Measurements from ENCODE around the gene TPO.
"Not testable (repeated sequence)": the region's sequence is repeated elsewhere in the genome, so short reads cannot be mapped to it uniquely, and the experiment has no call there.

The TPO gene

GRCh38 chr2:1502891-1503304, 89.6 kb downstream of the TPO start:
- no peak for DNase-seq (ENCODE audit: low read depth)

GRCh38 chr2:1503471-1504310, 90.4 kb downstream of the TPO start:
- DNase-seq (ENCODE audit: low read depth) = no peak

- DNase-seq (ENCODE audit: low read depth) = no peak
Observed at GRCh38 chr2:1504311-1504750, 91.1 kb downstream of the TPO start.

GRCh38 chr2:1505031-1505441, 91.8 kb downstream of the TPO start:
- no peak for DNase-seq (ENCODE audit: low read depth)

- DNase-seq (ENCODE audit: low read depth) = no peak
Observed at GRCh38 chr2:1509271-1510065, 96.2 kb downstream of the TPO start.

- DNase-seq (ENCODE audit: low read depth) = no peak
Observed at GRCh38 chr2:1510176-1510575, 96.9 kb downstream of the TPO start.

GRCh38 chr2:1511455-1511854, 98.2 kb downstream of the TPO start:
- no peak for DNase-seq (ENCODE audit: low read depth)

- DNase-seq (ENCODE audit: low read depth) = no peak
Observed at GRCh38 chr2:1512321-1513289, 99.3 kb downstream of the TPO start.

GRCh38 chr2:1514391-1515072, 101.3 kb downstream of the TPO start:
- DNase-seq (ENCODE audit: low read depth) = no peak

GRCh38 chr2:1515073-1515430, 101.8 kb downstream of the TPO start:
- no peak for DNase-seq (ENCODE audit: low read depth)

- DNase-seq (ENCODE audit: low read depth) = no peak
Observed at GRCh38 chr2:1515986-1516797, 102.9 kb downstream of the TPO start.

- DNase-seq (ENCODE audit: low read depth) = no peak
Observed at GRCh38 chr2:1516798-1517060, 103.5 kb downstream of the TPO start.

GRCh38 chr2:1517291-1517690, 104.0 kb downstream of the TPO start:
- DNase-seq (ENCODE audit: low read depth) = not testable (repeated sequence)

GRCh38 chr2:1517786-1518185, 104.5 kb downstream of the TPO start:
- DNase-seq (ENCODE audit: low read depth) = no peak

GRCh38 chr2:1518331-1518803, 105.1 kb downstream of the TPO start:
- peak; percentile 10 for DNase-seq (ENCODE audit: low read depth)

GRCh38 chr2:1518867-1519530, 105.7 kb downstream of the TPO start:
- no peak for DNase-seq (ENCODE audit: low read depth)

GRCh38 chr2:1521191-1521877, 108.1 kb downstream of the TPO start:
- no peak for DNase-seq (ENCODE audit: low read depth)

- DNase-seq (ENCODE audit: low read depth) = no peak
Observed at GRCh38 chr2:1521878-1522830, 108.9 kb downstream of the TPO start.

Data from T-helper 22 cell (primary cell).